ENCODE measurements around the gene CUX1.

The CUX1 gene

GRCh38 chr7:101838837-101839483 lies 21.5 kb downstream of the CUX1 start:
- H3K4me2 ChIP-seq (ENCODE audit: low read depth, low read length) = no peak overlapping the region
- H3K27ac ChIP-seq (ENCODE audit: low read length) = no peak overlapping the region
- peaks cover 90% of the 10 kb centered on the region for H3K79me2 ChIP-seq (ENCODE audit: low read length)

GRCh38 chr7:101841328-101841727 lies 23.9 kb downstream of the CUX1 start:
- no peak for DNase-seq
- H3K27me3 ChIP-seq (replicated peaks; ENCODE audit: insufficient read depth, low read length) = no peaks in the 10 kb centered on the region
- H3K9me2 ChIP-seq (replicated peaks; ENCODE audit: insufficient read depth, low read length) = no peaks in the 10 kb centered on the region
- no peaks in the 10 kb centered on the region for H3K9me3 ChIP-seq (replicated peaks; ENCODE audit: insufficient read depth, low read length)
- no peak overlapping the region for H2AFZ ChIP-seq (ENCODE audit: low read length)
- H3F3A ChIP-seq (ENCODE audit: insufficient read depth, low read length) = no peaks in the 10 kb centered on the region
- TF ChIP-seq EZH2phosphoT487 (IDR thresholded peaks at IDR 0.05; ENCODE audit: low read length) = no peak
- no peak for TF ChIP-seq EZH2 (optimal IDR thresholded peaks at IDR 0.05; ENCODE audit: low read depth, low read length)
- TF ChIP-seq CTCF (IDR thresholded peaks at IDR 0.05; ENCODE audit: low read length) = no peak
- H3K9ac ChIP-seq (ENCODE audit: low read length) = no peak overlapping the region
- peaks cover 93% of the 10 kb centered on the region for H3K79me2 ChIP-seq (ENCODE audit: low read length)
- H3K4me1 ChIP-seq (ENCODE audit: low read length) = no peaks in the 10 kb centered on the region
- H3K36me3 ChIP-seq (replicated peaks; ENCODE audit: insufficient read depth, low read length) = no peaks in the 10 kb centered on the region
- H4K20me1 ChIP-seq (ENCODE audit: insufficient read depth, low read length) = no peaks in the 10 kb centered on the region
- no peak overlapping the region for H3K4me2 ChIP-seq (ENCODE audit: low read depth, low read length)
- no peak overlapping the region for H3K27ac ChIP-seq (ENCODE audit: low read length)
- H3K4me3 ChIP-seq (ENCODE audit: low read length) = no peak overlapping the region

More at GRCh38 chr7:101838837-101839483, 21.5 kb downstream of the CUX1 start:
- DNase-seq = no peak
- H3F3A ChIP-seq (ENCODE audit: insufficient read depth, low read length) = no peaks in the 10 kb centered on the region
- no peaks in the 10 kb centered on the region for H3K4me1 ChIP-seq (ENCODE audit: low read length)
- H3K9me3 ChIP-seq (replicated peaks; ENCODE audit: insufficient read depth, low read length) = no peaks in the 10 kb centered on the region
- no peak overlapping the region for H2AFZ ChIP-seq (ENCODE audit: low read length)
- no peak overlapping the region for H3K4me3 ChIP-seq (ENCODE audit: low read length)
- no peaks in the 10 kb centered on the region for H3K36me3 ChIP-seq (replicated peaks; ENCODE audit: insufficient read depth, low read length)
- H3K9ac ChIP-seq (ENCODE audit: low read length) = no peak overlapping the region
- no peaks in the 10 kb centered on the region for H3K9me2 ChIP-seq (replicated peaks; ENCODE audit: insufficient read depth, low read length)
- no peaks in the 10 kb centered on the region for H3K27me3 ChIP-seq (replicated peaks; ENCODE audit: insufficient read depth, low read length)
- H4K20me1 ChIP-seq (ENCODE audit: insufficient read depth, low read length) = no peaks in the 10 kb centered on the region
- TF ChIP-seq CTCF (IDR thresholded peaks at IDR 0.05; ENCODE audit: low read length) = no peak
- TF ChIP-seq EZH2phosphoT487 (IDR thresholded peaks at IDR 0.05; ENCODE audit: low read length) = no peak
- no peak for TF ChIP-seq EZH2 (optimal IDR thresholded peaks at IDR 0.05; ENCODE audit: low read depth, low read length)

DNA sequence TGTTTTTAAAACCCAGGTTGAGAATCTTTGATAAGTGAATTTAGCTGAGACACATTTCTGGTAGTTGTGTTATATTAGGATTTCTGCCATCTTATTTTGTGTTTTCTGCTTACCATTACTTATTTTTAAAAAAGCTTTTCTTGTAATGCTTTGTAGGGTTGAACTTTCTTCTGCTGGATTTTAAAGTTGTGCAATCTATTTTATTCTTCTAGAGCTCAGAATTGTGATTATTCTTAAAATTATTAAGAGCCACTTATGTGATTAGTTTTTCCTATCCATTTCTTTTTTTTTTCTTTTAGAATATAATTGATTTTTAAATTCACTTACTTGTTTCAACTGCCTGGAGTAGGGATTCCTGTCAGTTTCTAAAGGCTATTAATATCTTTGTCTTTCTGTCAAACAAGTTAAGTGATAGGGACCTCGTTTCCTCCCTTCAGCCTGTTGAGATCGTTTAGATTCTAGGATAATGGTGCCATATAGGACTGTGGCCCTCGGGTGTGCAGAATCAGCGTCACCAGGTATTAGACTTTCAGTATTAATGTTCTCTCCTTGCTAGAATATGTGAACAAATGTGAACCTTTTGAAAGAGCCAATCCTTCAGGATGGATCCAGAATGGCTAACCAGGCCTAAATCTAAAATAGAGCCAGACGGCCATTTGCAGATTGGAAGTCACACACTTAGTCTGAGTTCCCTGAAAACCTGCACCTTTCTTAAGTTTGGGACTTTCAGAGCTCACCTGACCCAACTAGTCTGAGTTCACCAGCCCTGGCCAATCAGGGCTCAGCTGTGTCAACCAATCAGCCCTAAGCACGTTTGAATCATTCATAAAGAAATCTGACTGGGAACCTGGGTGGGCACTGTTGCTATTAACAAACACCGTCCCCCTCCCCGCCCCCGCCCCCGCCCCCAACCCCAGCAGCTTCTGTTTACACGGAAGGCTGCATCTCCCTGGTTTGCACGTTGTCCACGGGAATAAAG lies 26.2 kb downstream of the CUX1 start:
- Histone ChIP-seq H3K9ac (ENCODE audit: low read length) (no peak overlapping the region), H2AFZ (ENCODE audit: low read length) (no peak overlapping the region), H3K4me2 (ENCODE audit: low read depth, low read length) (no peak overlapping the region), H3K27me3 (replicated peaks; ENCODE audit: insufficient read depth, low read length) (no peaks in the 10 kb centered on the region), H3K9me2 (replicated peaks; ENCODE audit: insufficient read depth, low read length) (no peaks in the 10 kb centered on the region), H3K79me2 (ENCODE audit: low read length) (peaks cover 90% of the 10 kb centered on the region), H3F3A (ENCODE audit: insufficient read depth, low read length) (no peaks in the 10 kb centered on the region), H3K4me1 (ENCODE audit: low read length) (no peaks in the 10 kb centered on the region), H3K9me3 (replicated peaks; ENCODE audit: insufficient read depth, low read length) (no peaks in the 10 kb centered on the region), H3K4me3 (ENCODE audit: low read length) (no peak overlapping the region), H3K27ac (ENCODE audit: low read length) (no peak overlapping the region), H3K36me3 (replicated peaks; ENCODE audit: insufficient read depth, low read length) (no peaks in the 10 kb centered on the region), H4K20me1 (ENCODE audit: insufficient read depth, low read length) (no peaks in the 10 kb centered on the region)
- TF ChIP-seq EZH2phosphoT487 (IDR thresholded peaks at IDR 0.05; ENCODE audit: low read length) (no peak), EZH2 (optimal IDR thresholded peaks at IDR 0.05; ENCODE audit: low read depth, low read length) (no peak), CTCF (IDR thresholded peaks at IDR 0.05; ENCODE audit: low read length) (no peak)
- no peak for DNase-seq

Data from MM.1S (cell line).